PFSK-1 (cell line): ENCODE results near the gene LRRC23.

Experiments used
- FOXP2 ChIP-seq: optimal IDR thresholded peaks from 2 replicates; pipeline ENCODE3; 2011; ENCODE audit warnings: borderline replicate concordance, control low read depth, inconsistent platforms; ENCODE audit not compliant: insufficient read depth; ENCODE audit errors: extremely low read length, extremely low read depth
- POLR2AphosphoS5 ChIP-seq: IDR thresholded peaks from 2 replicates; pipeline ENCODE4 v1.6.1; 2012; ENCODE audit warnings: low read depth, mild to moderate bottlenecking, control low read depth, low read length, moderate library complexity
- SIN3A ChIP-seq: IDR thresholded peaks from 2 replicates; pipeline ENCODE4 v1.6.1; 2012; ENCODE audit warnings: mild to moderate bottlenecking, low read length, moderate library complexity, borderline replicate concordance; ENCODE audit not compliant: insufficient read depth
- TAF1 ChIP-seq: IDR thresholded peaks from 2 replicates; pipeline ENCODE4 v1.6.1; 2012; ENCODE audit warnings: low read length, control low read depth, borderline replicate concordance; ENCODE audit not compliant: insufficient read depth
- TF ChIP-seq, protein P1 (sequence below), 2 experiments: IDR thresholded peaks; 2 replicates each; pipeline versions ENCODE4 v1.6.1 to v1.8.0; 2011 to 2012; ENCODE audit warnings: low read depth in 2 of 2, low read length in 2 of 2, control low read depth in 1 of 2, inconsistent platforms in 1 of 2, mild to moderate bottlenecking in 1 of 2, moderate library complexity in 1 of 2; ENCODE audit not compliant: insufficient read depth in 1 of 2

Gene LRRC23

DNA sequence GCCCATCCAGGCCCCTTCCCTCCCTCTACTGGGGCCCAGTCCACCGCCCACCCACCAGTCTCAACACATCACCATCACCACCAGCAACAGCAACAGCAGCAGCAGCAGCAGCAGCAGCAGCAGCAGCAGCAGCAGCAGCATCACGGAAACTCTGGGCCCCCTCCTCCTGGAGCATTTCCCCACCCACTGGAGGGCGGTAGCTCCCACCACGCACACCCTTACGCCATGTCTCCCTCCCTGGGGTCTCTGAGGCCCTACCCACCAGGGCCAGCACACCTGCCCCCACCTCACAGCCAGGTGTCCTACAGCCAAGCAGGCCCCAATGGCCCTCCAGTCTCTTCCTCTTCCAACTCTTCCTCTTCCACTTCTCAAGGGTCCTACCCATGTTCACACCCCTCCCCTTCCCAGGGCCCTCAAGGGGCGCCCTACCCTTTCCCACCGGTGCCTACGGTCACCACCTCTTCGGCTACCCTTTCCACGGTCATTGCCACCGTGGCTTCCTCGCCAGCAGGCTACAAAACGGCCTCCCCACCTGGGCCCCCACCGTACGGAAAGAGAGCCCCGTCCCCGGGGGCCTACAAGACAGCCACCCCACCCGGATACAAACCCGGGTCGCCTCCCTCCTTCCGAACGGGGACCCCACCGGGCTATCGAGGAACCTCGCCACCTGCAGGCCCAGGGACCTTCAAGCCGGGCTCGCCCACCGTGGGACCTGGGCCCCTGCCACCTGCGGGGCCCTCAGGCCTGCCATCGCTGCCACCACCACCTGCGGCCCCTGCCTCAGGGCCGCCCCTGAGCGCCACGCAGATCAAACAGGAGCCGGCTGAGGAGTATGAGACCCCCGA is 32.2 kb downstream of the LRRC23 start:
- TF ChIP-seq POLR2AphosphoS5 (no peak), SIN3A (no peak), TAF1 (no peak)
- TF ChIP-seq, protein P1, sequence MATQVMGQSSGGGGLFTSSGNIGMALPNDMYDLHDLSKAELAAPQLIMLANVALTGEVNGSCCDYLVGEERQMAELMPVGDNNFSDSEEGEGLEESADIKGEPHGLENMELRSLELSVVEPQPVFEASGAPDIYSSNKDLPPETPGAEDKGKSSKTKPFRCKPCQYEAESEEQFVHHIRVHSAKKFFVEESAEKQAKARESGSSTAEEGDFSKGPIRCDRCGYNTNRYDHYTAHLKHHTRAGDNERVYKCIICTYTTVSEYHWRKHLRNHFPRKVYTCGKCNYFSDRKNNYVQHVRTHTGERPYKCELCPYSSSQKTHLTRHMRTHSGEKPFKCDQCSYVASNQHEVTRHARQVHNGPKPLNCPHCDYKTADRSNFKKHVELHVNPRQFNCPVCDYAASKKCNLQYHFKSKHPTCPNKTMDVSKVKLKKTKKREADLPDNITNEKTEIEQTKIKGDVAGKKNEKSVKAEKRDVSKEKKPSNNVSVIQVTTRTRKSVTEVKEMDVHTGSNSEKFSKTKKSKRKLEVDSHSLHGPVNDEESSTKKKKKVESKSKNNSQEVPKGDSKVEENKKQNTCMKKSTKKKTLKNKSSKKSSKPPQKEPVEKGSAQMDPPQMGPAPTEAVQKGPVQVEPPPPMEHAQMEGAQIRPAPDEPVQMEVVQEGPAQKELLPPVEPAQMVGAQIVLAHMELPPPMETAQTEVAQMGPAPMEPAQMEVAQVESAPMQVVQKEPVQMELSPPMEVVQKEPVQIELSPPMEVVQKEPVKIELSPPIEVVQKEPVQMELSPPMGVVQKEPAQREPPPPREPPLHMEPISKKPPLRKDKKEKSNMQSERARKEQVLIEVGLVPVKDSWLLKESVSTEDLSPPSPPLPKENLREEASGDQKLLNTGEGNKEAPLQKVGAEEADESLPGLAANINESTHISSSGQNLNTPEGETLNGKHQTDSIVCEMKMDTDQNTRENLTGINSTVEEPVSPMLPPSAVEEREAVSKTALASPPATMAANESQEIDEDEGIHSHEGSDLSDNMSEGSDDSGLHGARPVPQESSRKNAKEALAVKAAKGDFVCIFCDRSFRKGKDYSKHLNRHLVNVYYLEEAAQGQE (IDR thresholded peaks at IDR 0.05; ENCODE audit: insufficient read depth in 1 of 2, low read depth in 2 of 2, low read length in 2 of 2), result no peak

GRCh38 chr12:6937481-6938352 is 33.1 kb downstream of the LRRC23 start:
- TF ChIP-seq SIN3A (peak; percentile 59; the same call in 1 of the 2 replicates), POLR2AphosphoS5 (peak; percentile 86), FOXP2 (no peak), TAF1 (peak; percentile 66; the same call in 1 of the 2 replicates)
- TF ChIP-seq, protein P1 (IDR thresholded peaks at IDR 0.05; ENCODE audit: insufficient read depth in 1 of 2, low read depth in 2 of 2, low read length in 2 of 2), result peak in 1 of 2 experiments; percentile 59; a peak in 1 of 4 replicates

DNA sequence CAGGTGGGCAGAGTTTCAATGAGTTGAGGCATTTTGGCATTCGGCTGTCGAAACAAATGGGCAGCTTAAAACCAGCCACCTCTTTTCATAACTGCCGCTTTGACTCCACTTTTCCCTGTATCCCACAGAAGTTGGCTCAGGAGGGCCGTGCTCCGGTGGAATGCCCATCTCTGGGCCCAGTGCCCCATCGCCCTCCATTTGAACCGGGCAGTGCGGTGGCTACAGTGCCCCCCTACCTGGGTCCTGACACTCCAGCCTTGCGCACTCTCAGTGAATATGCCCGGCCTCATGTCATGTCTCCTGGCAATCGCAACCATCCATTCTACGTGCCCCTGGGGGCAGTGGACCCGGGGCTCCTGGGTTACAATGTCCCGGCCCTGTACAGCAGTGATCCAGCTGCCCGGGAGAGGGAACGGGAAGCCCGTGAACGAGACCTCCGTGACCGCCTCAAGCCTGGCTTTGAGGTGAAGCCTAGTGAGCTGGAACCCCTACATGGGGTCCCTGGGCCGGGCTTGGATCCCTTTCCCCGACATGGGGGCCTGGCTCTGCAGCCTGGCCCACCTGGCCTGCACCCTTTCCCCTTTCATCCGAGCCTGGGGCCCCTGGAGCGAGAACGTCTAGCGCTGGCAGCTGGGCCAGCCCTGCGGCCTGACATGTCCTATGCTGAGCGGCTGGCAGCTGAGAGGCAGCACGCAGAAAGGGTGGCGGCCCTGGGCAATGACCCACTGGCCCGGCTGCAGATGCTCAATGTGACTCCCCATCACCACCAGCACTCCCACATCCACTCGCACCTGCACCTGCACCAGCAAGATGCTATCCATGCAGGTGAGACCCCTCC is 34.0 kb downstream of the LRRC23 start:
- no peak for TF ChIP-seq SIN3A
- TF ChIP-seq, protein P1 (IDR thresholded peaks at IDR 0.05; ENCODE audit: insufficient read depth in 1 of 2, low read depth in 2 of 2, low read length in 2 of 2), result no peak
- TF ChIP-seq TAF1, result no peak
- TF ChIP-seq FOXP2, result no peak
- no peak; the same call in 1 of the 2 replicates for TF ChIP-seq POLR2AphosphoS5

DNA sequence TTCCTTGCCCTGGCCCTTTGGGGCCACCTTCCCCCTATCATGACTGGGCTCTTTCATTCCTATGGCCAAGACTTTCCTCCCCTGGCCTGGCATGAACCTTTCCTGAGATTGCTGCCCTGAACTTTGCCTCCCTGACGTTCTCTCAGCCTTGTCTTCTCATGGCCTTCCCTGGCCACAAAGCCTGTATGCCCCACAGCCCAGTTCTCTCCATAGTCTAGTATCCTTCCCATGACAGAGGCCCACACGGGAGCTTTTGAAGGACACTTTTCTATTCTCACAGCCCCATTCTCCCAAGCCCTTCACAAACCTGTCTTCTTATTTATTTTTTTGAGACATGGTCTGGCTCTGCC is 34.5 kb downstream of the LRRC23 start:
- TF ChIP-seq, protein P1 (IDR thresholded peaks at IDR 0.05; ENCODE audit: insufficient read depth in 1 of 2, low read depth in 2 of 2, low read length in 2 of 2), result no peak
- no peak for TF ChIP-seq FOXP2
- TF ChIP-seq TAF1, result no peak
- no peak for TF ChIP-seq SIN3A
- TF ChIP-seq POLR2AphosphoS5, result no peak
